ENCODE results near the gene ERC1. TPM values are rescaled to one million over a fixed set of nuclear protein-coding genes. Genes with fewer than 3 reads are reported as not detected.
A peak's percentile ranks its signal among the peaks of the same experiment; 100 is the strongest.

Gene ERC1
- total RNA-seq, 4 donors from 2014 or later: 23.5 to 74.8 (median 57.0) TPM

- no peaks in the 10 kb centered on the region for H3K36me3 ChIP-seq
- TF ChIP-seq POLR2A (IDR thresholded peaks at IDR 0.05) (no peak), EP300 (IDR thresholded peaks at IDR 0.05; ENCODE audit: low read depth) (no peak), POLR2AphosphoS5 (IDR thresholded peaks at IDR 0.05) (no peak), CTCF (IDR thresholded peaks at IDR 0.05) (no peak)
- H3K4me3 ChIP-seq: no peak overlapping the region
- H3K27ac ChIP-seq: no peak overlapping the region
- peaks cover 0 to 40% (median 13%) of the 10 kb centered on the region in 4 donors for H3K4me1 ChIP-seq
- intact Hi-C loops (cut with DNase I; ENCODE audit: low total_unique reads) (no loop called here), in situ Hi-C loops (cut with MboI; ENCODE audit: low pct_ligation_motif_present in 1 of 4, low pct_unique_long_range_greater_than_20kb in 1 of 4, low sequenced_read_pairs in 3 of 4) (no loop called here)
- WGBS, 2 donors (ENCODE audit: low coverage in 1 of 2): 100% methylated on average over 1 of the region's 1 CpG
- no peak for DNase-seq
- no peaks in the 10 kb centered on the region for H3K9me3 ChIP-seq
- no peaks in the 10 kb centered on the region for H3K27me3 ChIP-seq
These were observed 136.0 kb downstream of the ERC1 start for GRCh38 chr12:1127021-1127420.

- intact Hi-C loops (cut with DNase I; ENCODE audit: low total_unique reads) (no loop called here), in situ Hi-C loops (cut with MboI; ENCODE audit: low pct_ligation_motif_present in 1 of 4, low pct_unique_long_range_greater_than_20kb in 1 of 4, low sequenced_read_pairs in 3 of 4) (no loop called here)
- TF ChIP-seq EP300 (IDR thresholded peaks at IDR 0.05; ENCODE audit: low read depth): no peak
- peak in 2 of 3 donors; percentile 45 to 49 for TF ChIP-seq POLR2AphosphoS5 (IDR thresholded peaks at IDR 0.05)
- 39 to 51% methylated on average over 2 to 3 of the region's 3 CpGs for WGBS, 2 donors (ENCODE audit: low coverage in 1 of 2)
- H3K36me3 ChIP-seq: no peaks in the 10 kb centered on the region
- peak; percentile 80 for DNase-seq
- no peaks in the 10 kb centered on the region for H3K27me3 ChIP-seq
- H3K9me3 ChIP-seq: no peaks in the 10 kb centered on the region
- H3K4me1 ChIP-seq: peaks cover 0 to 40% (median 13%) of the 10 kb centered on the region in 4 donors
- H3K4me3 ChIP-seq: no peak overlapping the region
- H3K27ac ChIP-seq: peak overlapping the region; percentile 47 to 77 (median 74)
These were observed 139.1 kb downstream of the ERC1 start for GRCh38 chr12:1130164-1130563.

- WGBS, 2 donors (ENCODE audit: low coverage in 1 of 2): 24 to 58% methylated on average over 4 of the region's 4 CpGs
- H3K4me1 ChIP-seq: peaks cover 0 to 36% (median 13%) of the 10 kb centered on the region in 4 donors
- intact Hi-C loops (cut with DNase I; ENCODE audit: low total_unique reads): no loop called here
- TF ChIP-seq EP300 (IDR thresholded peaks at IDR 0.05; ENCODE audit: low read depth) (no peak), CTCF (IDR thresholded peaks at IDR 0.05) (no peak), POLR2A (IDR thresholded peaks at IDR 0.05) (no peak), POLR2AphosphoS5 (IDR thresholded peaks at IDR 0.05) (no peak)
- H3K36me3 ChIP-seq: no peaks in the 10 kb centered on the region
- H3K4me3 ChIP-seq: no peak overlapping the region
- no peak for DNase-seq
- no peaks in the 10 kb centered on the region for H3K27me3 ChIP-seq
- H3K27ac ChIP-seq: peak overlapping the region; percentile 47 to 77 (median 74)
- H3K9me3 ChIP-seq: no peaks in the 10 kb centered on the region
- in situ Hi-C loops (cut with MboI; ENCODE audit: low pct_ligation_motif_present in 1 of 4, low pct_unique_long_range_greater_than_20kb in 1 of 4, low sequenced_read_pairs in 3 of 4): no loop called here
These were observed 139.5 kb downstream of the ERC1 start for GRCh38 chr12:1130571-1130970.

DNA sequence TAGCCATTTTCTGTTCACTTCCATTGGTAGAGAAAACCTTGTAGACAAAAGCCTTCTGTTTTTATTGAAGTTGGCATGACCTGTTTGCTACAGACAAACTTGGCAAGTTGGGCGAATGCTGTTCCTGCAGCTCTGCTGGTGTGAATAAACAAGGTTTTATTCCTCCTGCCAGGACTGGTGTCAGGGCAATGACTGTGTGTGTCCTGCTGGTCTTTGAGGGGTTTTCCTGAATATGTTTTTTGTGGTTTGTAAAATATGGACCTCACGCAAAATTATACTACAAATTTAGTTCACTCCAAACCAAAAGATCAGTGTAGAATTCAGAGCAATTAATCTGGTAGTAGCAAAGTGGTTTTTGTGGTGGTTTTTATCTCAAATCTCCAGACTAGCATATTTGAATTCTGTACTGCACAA lies 140.8 kb downstream of the ERC1 start:
- 22 to 43% methylated on average over 1 to 2 of the region's 2 CpGs for WGBS, 2 donors (ENCODE audit: low coverage in 1 of 2)
- Histone ChIP-seq H3K4me3 (no peak overlapping the region), H3K4me1 (peaks cover 0 to 31% (median 13%) of the 10 kb centered on the region in 4 donors), H3K36me3 (no peaks in the 10 kb centered on the region), H3K27ac (no peak overlapping the region), H3K27me3 (no peaks in the 10 kb centered on the region), H3K9me3 (no peaks in the 10 kb centered on the region)
- DNase-seq: no peak
- intact Hi-C loops (cut with DNase I; ENCODE audit: low total_unique reads): no loop called here
- in situ Hi-C loops (cut with MboI; ENCODE audit: low pct_ligation_motif_present in 1 of 4, low pct_unique_long_range_greater_than_20kb in 1 of 4, low sequenced_read_pairs in 3 of 4): no loop called here
- TF ChIP-seq POLR2AphosphoS5 (IDR thresholded peaks at IDR 0.05) (no peak), CTCF (IDR thresholded peaks at IDR 0.05) (no peak), EP300 (IDR thresholded peaks at IDR 0.05; ENCODE audit: low read depth) (no peak), POLR2A (IDR thresholded peaks at IDR 0.05) (no peak)

DNA sequence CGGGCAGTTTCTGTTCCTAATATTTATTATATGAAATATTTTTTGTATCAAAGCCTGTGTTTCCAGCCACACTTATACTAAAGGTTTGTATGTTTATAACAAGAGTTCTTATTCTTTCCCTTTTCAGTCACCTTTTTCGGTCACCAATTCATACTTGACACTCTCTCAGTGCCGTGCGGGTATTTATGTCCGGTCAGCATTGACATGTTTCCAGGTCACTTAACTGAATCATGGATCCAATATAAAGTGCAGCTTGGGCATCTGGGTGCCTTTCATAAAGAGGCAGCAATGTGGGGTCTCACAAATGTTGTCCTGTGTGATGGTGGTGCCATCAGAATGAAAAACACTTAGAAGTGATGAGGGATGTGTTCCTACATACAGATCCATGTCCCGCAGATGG lies 141.3 kb downstream of the ERC1 start:
- Histone ChIP-seq H3K27me3 (no peaks in the 10 kb centered on the region), H3K4me3 (no peak overlapping the region), H3K9me3 (no peaks in the 10 kb centered on the region), H3K4me1 (peaks cover 0 to 35% (median 13%) of the 10 kb centered on the region in 4 donors), H3K36me3 (no peaks in the 10 kb centered on the region), H3K27ac (no peak overlapping the region)
- DNase-seq: no peak
- WGBS, 2 donors (ENCODE audit: low coverage in 1 of 2): 67 to 79% methylated on average over 3 to 6 of the region's 6 CpGs
- TF ChIP-seq POLR2AphosphoS5 (IDR thresholded peaks at IDR 0.05) (no peak), POLR2A (IDR thresholded peaks at IDR 0.05) (no peak), CTCF (IDR thresholded peaks at IDR 0.05) (no peak), EP300 (IDR thresholded peaks at IDR 0.05; ENCODE audit: low read depth) (no peak)
- in situ Hi-C loops (cut with MboI; ENCODE audit: low pct_ligation_motif_present in 1 of 4, low pct_unique_long_range_greater_than_20kb in 1 of 4, low sequenced_read_pairs in 3 of 4) (no loop called here), intact Hi-C loops (cut with DNase I; ENCODE audit: low total_unique reads) (no loop called here)
